HUDEP-2 (cell line): ENCODE data around the gene MPRIP.

Experiments used
- DNase-seq, 76 experiments: peaks; one replicate each; lab custom pipeline; 2025; ENCODE audit not compliant: unreplicated experiment in 76 of 76; lab: John Stamatoyannopoulos, UW

Gene MPRIP

GRCh38 chr17:17048106-17048505, 5.8 kb downstream of the MPRIP start:
- no peak for DNase-seq

- DNase-seq = no peak
Measured at GRCh38 chr17:17050346-17051345, 8.4 kb downstream of the MPRIP start.

- no peak for DNase-seq
Measured at GRCh38 chr17:17051380-17051779, 9.1 kb downstream of the MPRIP start.

GRCh38 chr17:17051791-17052461, 9.7 kb downstream of the MPRIP start:
- no peak for DNase-seq

GRCh38 chr17:17052462-17053221, 10.4 kb downstream of the MPRIP start:
- no peak for DNase-seq

GRCh38 chr17:17053446-17054379, 11.5 kb downstream of the MPRIP start:
- DNase-seq = no peak

GRCh38 chr17:17054636-17055035, 12.4 kb downstream of the MPRIP start:
- no peak for DNase-seq

GRCh38 chr17:17055286-17056155, 13.3 kb downstream of the MPRIP start:
- DNase-seq = no peak

- DNase-seq = no peak
Measured at GRCh38 chr17:17056156-17056539, 13.9 kb downstream of the MPRIP start.

- DNase-seq = no peak
Measured at GRCh38 chr17:17057057-17057551, 14.8 kb downstream of the MPRIP start.

GRCh38 chr17:17058304-17058703, 16.0 kb downstream of the MPRIP start:
- DNase-seq = no peak

GRCh38 chr17:17059301-17059890, 17.1 kb downstream of the MPRIP start:
- DNase-seq = no peak

GRCh38 chr17:17060001-17060922, 18.0 kb downstream of the MPRIP start:
- DNase-seq = no peak

GRCh38 chr17:17060930-17061329, 18.7 kb downstream of the MPRIP start:
- DNase-seq = no peak

- no peak for DNase-seq
Measured at GRCh38 chr17:17061516-17061915, 19.3 kb downstream of the MPRIP start.

- DNase-seq = no peak
Measured at GRCh38 chr17:17062356-17062755, 20.1 kb downstream of the MPRIP start.

- no peak for DNase-seq
Measured at GRCh38 chr17:17062866-17063265, 20.6 kb downstream of the MPRIP start.
